ENCODE data around the gene BPGM.

The BPGM gene

GRCh38 chr7:134646425-134647305 is at the start of gene BPGM:
Gene BPGM (plus strand): TSS chr7:134646853. CDS start chr7:134661508, 14,655 bp downstream.
- peak; percentile 93 for DNase-seq

- DNase-seq, result no peak
Measured at GRCh38 chr7:134599371-134599770, 47.3 kb upstream of the BPGM start.

GRCh38 chr7:134601459-134601858 is 45.2 kb upstream of the BPGM start:
- DNase-seq, result no peak

DNA sequence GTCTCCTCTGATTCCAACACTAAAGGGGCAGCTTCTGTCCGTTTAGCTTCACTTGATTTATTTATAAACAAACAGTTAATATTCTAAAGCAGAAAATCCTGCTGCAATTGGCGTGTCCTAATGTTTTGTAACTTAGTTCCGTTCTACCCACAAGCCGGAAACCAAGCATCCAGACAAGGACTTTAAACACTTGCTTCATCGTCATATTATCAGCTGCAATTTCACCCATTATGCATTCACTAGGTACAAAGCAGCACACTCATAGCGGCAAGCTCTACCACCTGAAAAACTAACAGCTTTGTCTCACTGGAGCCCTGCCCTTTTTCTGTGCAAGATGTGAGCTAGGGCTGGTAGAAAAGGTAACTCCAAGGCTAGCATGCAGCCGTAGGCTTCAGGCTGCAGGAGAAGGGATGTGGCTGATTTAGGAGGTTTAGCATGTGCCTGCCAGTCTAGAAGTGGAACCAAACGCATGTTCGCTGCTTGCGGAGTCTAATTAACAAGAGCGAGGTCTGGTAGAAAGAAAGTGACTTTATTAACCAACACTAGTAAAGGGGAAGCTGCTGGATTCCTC is 43.7 kb upstream of the BPGM start:
- no peak for DNase-seq

GRCh38 chr7:134605978-134606923 is 40.4 kb upstream of the BPGM start:
- peak; percentile 74 for DNase-seq

- no peak for DNase-seq
Measured at GRCh38 chr7:134611611-134612151, 35.0 kb upstream of the BPGM start.

- DNase-seq, result no peak
Measured at GRCh38 chr7:134612197-134612596, 34.5 kb upstream of the BPGM start.

DNA sequence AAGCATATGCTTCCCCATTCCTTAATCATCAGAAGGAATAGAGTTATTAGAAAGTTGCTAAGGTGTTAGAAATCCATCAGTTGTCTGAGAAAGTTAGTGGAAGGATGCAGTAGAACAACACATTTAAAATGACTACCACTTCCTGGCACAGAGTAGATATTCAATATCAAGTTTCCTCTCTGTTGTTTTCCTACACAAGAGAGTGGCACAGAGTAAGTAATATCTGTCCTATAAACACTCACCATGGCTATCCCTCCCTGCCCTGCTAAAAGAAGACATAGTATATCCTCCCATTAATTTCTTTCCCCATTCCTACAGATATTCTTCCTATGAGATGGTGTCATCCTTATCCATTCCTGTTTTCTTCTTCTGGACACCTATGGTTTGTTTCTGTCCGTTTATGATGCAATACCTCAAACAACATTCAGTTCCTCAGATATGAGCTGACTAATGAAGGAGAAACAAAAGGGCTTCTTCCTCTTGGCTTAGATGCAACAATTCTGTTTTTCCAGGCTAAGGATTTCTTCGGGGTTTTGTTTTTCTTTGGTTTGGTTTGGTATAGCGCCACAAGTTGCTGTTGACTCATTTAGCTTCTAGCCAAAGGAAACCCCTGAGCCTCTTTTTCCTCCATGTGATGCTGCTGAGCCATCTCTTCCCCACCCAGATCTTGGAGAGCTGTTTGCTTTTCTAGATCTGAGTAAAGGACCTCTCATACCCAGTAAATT is 32.9 kb upstream of the BPGM start:
- no peak for DNase-seq

- DNase-seq, result no peak
Measured at GRCh38 chr7:134616611-134617010, 30.0 kb upstream of the BPGM start.

DNA sequence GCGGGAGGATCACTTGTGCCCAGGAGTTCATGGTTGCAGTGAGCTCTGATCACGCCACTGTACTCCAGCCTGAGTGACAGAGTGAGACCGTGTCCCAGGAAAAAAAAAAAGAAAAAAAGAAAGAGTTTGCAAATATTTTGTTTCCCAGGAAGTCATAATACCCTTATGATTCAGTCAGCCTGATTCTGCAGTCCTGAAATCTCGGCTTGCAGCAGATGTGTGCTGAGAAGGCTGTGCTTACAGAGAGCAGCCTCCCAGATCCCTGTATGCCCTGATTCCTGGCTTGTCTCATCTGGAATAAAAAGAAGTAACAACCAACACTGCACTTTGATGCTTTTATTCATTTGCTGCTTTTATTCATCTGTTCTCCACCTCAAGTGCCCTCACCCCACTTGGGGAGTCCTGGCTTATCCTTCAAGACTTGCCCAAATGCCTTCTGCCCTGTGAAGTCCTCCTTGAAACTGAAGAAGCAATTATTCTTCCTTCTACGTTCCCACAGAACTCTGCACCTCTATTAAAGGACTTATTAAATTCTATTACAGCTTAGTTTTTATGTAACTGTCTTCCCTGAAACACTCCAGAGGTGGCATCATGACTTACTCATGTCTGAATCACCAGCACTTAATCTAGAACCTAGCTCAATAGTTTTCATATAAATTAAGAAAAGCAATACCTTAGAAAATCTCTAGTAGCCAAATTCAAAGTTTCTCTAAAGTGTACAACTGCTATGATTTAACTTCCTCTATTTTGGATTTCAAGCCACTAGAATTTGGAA is 27.7 kb upstream of the BPGM start:
- DNase-seq, result no peak

DNA sequence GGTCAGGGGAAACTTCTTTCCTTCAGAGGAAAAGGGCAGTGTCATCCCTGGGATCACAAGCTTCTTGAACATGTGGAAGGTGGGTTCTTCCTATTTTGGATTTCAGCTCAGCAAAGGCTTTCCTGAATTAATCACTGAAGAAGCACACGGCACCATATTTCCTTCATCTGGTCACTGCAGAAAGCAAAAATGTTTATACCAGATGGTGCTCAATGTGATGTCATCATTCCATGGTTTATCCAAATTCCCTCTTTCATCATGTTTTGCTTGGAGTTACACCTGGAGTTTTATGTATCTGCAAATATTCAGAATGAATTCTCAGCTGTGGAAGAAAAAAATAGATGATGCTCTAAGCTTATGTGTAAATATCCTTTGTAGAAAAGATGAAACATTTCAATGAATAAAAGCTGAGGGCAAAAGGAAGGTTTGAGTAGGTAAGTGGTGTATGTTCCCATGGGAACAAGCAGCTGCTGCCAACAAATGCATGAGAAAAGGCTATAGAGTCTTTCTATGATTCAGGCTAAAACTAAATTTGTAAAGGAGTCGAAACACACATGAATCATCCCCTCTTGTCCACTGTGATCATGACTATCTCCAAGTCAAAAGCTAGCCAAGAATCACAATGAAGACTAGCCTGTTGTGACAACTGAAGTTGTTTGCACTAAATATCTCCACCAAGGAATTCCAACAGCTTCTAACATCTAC is 26.9 kb upstream of the BPGM start:
- DNase-seq, result no peak

GRCh38 chr7:134622303-134622995 is 24.2 kb upstream of the BPGM start:
- no peak for DNase-seq

DNA sequence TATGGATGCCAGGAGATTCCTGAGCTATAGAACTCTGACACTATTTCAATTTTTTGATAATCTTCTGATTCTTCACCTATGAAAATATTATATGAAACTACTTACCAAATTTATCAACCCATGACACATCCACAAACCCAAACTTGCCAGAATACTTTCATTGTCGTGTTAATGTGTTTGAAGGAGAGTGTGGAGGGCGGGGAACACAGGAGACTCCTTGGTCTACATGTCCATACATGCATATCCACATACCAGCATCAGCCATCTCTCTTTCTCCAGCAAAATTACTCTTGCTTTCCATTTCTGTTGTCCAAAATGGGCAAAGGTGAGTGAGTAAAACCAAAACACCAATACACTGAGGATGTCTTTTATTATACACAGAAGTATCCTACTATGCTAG is 23.5 kb upstream of the BPGM start:
- no peak for DNase-seq

DNA sequence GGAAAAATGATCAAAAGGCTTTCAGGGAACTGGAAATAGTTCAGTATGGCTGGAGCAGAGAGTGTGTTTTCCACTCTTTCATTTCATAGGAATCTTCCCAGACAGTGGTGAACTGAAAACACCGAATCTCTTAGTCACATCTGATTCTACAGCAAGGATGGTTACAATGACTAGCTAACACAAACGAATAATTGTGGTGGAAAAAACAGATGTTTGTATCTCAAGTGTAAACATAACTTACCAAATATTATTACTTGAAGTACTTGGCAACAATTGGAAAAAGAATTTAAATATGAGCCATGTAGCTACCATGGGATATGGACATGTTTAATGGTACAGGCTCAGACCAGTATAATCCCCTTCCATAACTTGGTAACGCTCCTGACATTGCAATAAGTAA is 21.1 kb upstream of the BPGM start:
- no peak for DNase-seq

- no peak for DNase-seq
Measured at GRCh38 chr7:134627109-134627774, 19.4 kb upstream of the BPGM start.

DNA sequence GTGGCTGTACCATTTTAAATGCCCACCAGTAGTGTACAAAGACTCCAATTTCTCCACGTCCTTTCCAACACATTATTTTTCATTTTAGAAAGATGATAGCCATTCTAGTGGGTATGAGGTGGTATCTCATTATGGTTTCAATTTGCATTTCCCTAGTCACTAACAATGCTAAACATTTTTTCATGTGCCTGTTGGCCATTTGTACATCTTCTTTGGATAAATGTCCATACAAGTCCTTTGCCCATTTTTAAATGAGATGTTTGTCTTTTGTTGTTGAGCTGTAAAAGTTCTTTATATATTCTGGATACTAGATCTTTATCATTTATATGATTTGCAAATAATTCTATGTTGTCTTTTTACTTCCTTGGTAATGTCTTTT is 18.9 kb upstream of the BPGM start:
- DNase-seq, result no peak

- no peak for DNase-seq
Measured at GRCh38 chr7:134629445-134629844, 17.2 kb upstream of the BPGM start.

DNA sequence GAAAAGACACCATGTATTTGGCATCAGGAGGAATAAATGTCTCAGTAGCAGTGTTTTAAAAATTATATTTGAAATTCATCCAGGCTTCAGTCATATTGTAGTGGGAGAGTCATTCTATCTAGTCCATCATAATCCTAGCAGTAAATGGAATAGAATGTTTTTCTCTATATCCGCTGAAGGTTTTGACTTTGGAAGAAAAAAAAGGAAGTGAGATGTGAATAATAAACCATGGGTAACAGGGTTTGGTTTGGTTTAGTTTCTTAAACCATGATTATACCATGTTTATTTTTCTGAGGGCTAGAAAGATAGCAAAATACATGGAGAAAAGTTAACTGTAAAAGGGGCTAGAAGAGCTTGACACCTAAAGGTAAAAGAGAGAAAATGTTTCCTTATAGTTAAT is 16.4 kb upstream of the BPGM start:
- DNase-seq, result no peak

- DNase-seq, result no peak
Measured at GRCh38 chr7:134630893-134631292, 15.8 kb upstream of the BPGM start.

- DNase-seq, result no peak
Measured at GRCh38 chr7:134632052-134632451, 14.6 kb upstream of the BPGM start.

Data from activated CD8-positive, alpha-beta memory T cell treated with anti-CD3 and anti-CD28 coated beads, Interleukin-2, amount 50 U/mL, for 48 hours (primary cell).